Endothelial cell of umbilical vein (primary cell): ENCODE data around the gene NAGPA. TPM values are rescaled to one million over a fixed set of nuclear protein-coding genes. Genes with fewer than 3 reads are reported as not detected.

ENCODE experiments used
- BruUV-seq: library from RNA; stranded (reverse); fragments of 400-500 nt; replicated peaks from 2 replicates; lab custom pipeline; 2021; lab: Mats Ljungman, UMichigan
- CTCF ChIA-PET: fragments of 300-600, 350-600 bp; sonication (Branson Sonifier 250); formaldehyde crosslinking; loops from one replicate; lab custom pipeline; 2021; ENCODE audit warnings: antibody characterized with exemption, inconsistent platforms; lab: Charles Lee
- POLR2A ChIA-PET: fragments of 300-600, 350-600 bp; sonication (Branson Sonifier 250); formaldehyde crosslinking; loops from one replicate; lab custom pipeline; 2021; ENCODE audit warnings: antibody characterized with exemption, inconsistent platforms; lab: Charles Lee
- DNase-seq: peaks from one replicate; pipeline ENCODE4 v3.0.0-alpha.2; 2011; ENCODE audit warnings: low read depth, low spot score
- FAIRE-seq: peaks from 2 replicates; lab custom pipeline; 2011; peaks lifted over from hg19 to GRCh38; lab: Jason Lieb, UNC
- H2AFZ ChIP-seq: 2 replicates; pipeline ENCODE4 v1.6.0; 2012; ENCODE audit warnings: low read depth, low read length, control low read depth, inconsistent platforms
- H3K27ac ChIP-seq: 2 replicates; pipeline ENCODE4 v1.5.1; 2011; ENCODE audit warnings: low read depth, mild to moderate bottlenecking, control low read depth, low read length, moderate library complexity; ENCODE audit not compliant: insufficient read depth
- H3K27me3 ChIP-seq, 2 experiments: 2 replicates each; pipeline versions ENCODE4 v1.6.0 to v1.6.1; 2011; ENCODE audit warnings: low read length in 2 of 2, mixed read lengths in 1 of 2; ENCODE audit not compliant: control insufficient read depth in 2 of 2, insufficient read depth in 2 of 2
- H3K36me3 ChIP-seq, 2 experiments: 2 replicates in 1 of 2; 3 replicates in 1 of 2; pipeline ENCODE4 v1.5.1; 2011; ENCODE audit warnings: low read length in 2 of 2, mild to moderate bottlenecking in 1 of 2, moderate library complexity in 1 of 2; ENCODE audit not compliant: control insufficient read depth in 2 of 2, insufficient read depth in 2 of 2; ENCODE audit errors: extremely low read depth in 1 of 2
- H3K4me1 ChIP-seq: 3 replicates; pipeline ENCODE4 v1.5.1; 2011; ENCODE audit warnings: mild to moderate bottlenecking, low read length; ENCODE audit not compliant: control insufficient read depth, insufficient read depth; ENCODE audit errors: extremely low read depth
- H3K4me2 ChIP-seq: 2 replicates; pipeline ENCODE4 v1.6.1; 2011; ENCODE audit warnings: low read length, control low read depth, mixed read lengths; ENCODE audit not compliant: insufficient read depth
- H3K4me3 ChIP-seq, 3 experiments: fragments of 200-600 bp in 1 of 3; sonication (generic), shearing (Covaris generic) in 1 of 3; replicated peaks in 1 of 3; 2 replicates each; pipeline ENCODE4 v1.5.1; 2011 to 2016; ENCODE audit warnings: control low read depth in 3 of 3, low read length in 3 of 3, mild to moderate bottlenecking in 2 of 3, inconsistent platforms in 1 of 3, low read depth in 1 of 3, moderate library complexity in 1 of 3; ENCODE audit not compliant: insufficient read depth in 1 of 3
- H3K79me2 ChIP-seq: 2 replicates; pipeline ENCODE4 v1.6.0; 2012; ENCODE audit warnings: low read length, inconsistent platforms; ENCODE audit not compliant: control insufficient read depth, insufficient read depth
- H3K9ac ChIP-seq: replicated peaks from 2 replicates; pipeline ENCODE3; 2011; ENCODE audit warnings: low read length, control low read depth; ENCODE audit not compliant: insufficient read depth; ENCODE audit errors: extremely low read depth
- H3K9me1 ChIP-seq: replicated peaks from 3 replicates; pipeline ENCODE4 v1.6.0; 2011; ENCODE audit warnings: mild to moderate bottlenecking, low read length; ENCODE audit not compliant: control insufficient read depth, insufficient read depth; ENCODE audit errors: extremely low read depth
- H3K9me3 ChIP-seq: replicated peaks from 2 replicates; pipeline ENCODE4 v1.5.1; 2012; ENCODE audit warnings: low read length, inconsistent platforms; ENCODE audit not compliant: control insufficient read depth, insufficient read depth
- H4K20me1 ChIP-seq: replicated peaks from 2 replicates; pipeline ENCODE3; 2011; ENCODE audit warnings: mild to moderate bottlenecking, low read length; ENCODE audit not compliant: control insufficient read depth, insufficient read depth; ENCODE audit errors: extremely low read depth
- EZH2 ChIP-seq: IDR thresholded peaks from 2 replicates; pipeline ENCODE4 v1.6.1; 2012; ENCODE audit warnings: borderline replicate concordance, low read depth, mild to moderate bottlenecking, moderate library complexity, low read length, inconsistent platforms; ENCODE audit not compliant: severe bottlenecking
- FOS ChIP-seq: IDR thresholded peaks from 2 replicates; pipeline ENCODE4 v1.6.1; 2011; ENCODE audit warnings: mild to moderate bottlenecking, low read length, moderate library complexity, borderline replicate concordance; ENCODE audit not compliant: insufficient read depth
- GATA2 ChIP-seq: IDR thresholded peaks from 2 replicates; pipeline ENCODE4 v1.7.0; 2011; ENCODE audit warnings: low read depth, mild to moderate bottlenecking, moderate library complexity, mixed read lengths, low read length; ENCODE audit not compliant: insufficient read length, insufficient read depth
- JUN ChIP-seq: IDR thresholded peaks from 2 replicates; pipeline ENCODE4 v1.6.1; 2011; ENCODE audit warnings: borderline replicate concordance, low read depth; ENCODE audit not compliant: insufficient read length, insufficient read depth
- MYC ChIP-seq: IDR thresholded peaks from one replicate; pipeline ENCODE4 v1.6.1; 2011; ENCODE audit warnings: mild to moderate bottlenecking, low read depth, low read length
- POLR2A ChIP-seq: IDR thresholded peaks from 2 replicates; pipeline ENCODE4 v1.6.1; 2012; ENCODE audit warnings: low read depth, mild to moderate bottlenecking, control low read depth, low read length
- POLR2AphosphoS5 ChIP-seq: IDR thresholded peaks from 2 replicates; pipeline ENCODE4 v1.6.1; 2012; ENCODE audit warnings: low read depth, mild to moderate bottlenecking, control low read depth, low read length, moderate library complexity; ENCODE audit not compliant: insufficient read depth
- dilution Hi-C: fragments of 300-500 bp; cut with MboI; formaldehyde crosslinking; loops from one replicate; pipeline ENCODE4 v1.15.0; 2019; ENCODE audit warnings: low sequenced_read_pairs; ENCODE audit not compliant: extremely low pct_ligation_motif_present
- intact Hi-C: fragments of 100-400 bp; cut with micrococcal nuclease; formaldehyde crosslinking; loops from one replicate; pipeline ENCODE4 v1.10.0; 2022
- polyA plus RNA-seq, 4 experiments: library from polyadenylated mRNA; depleted of rRNA in 3 of 4; stranded (reverse) in 3 of 4; unstranded in 1 of 4; fragments of >200 nt; gene quantifications; 2 replicates each; pipeline versions ENCODE4 v1.2.1 to v1.2.3, GENCODE V29; 2011 to 2012; ENCODE audit warnings: missing spikeins in 1 of 4
- total RNA-seq: library from RNA; stranded (reverse); gene quantifications from 2 replicates; pipeline ENCODE4 v1.2.3, GENCODE V29; 2021
- TF ChIP-seq, protein P1 (sequence below): IDR thresholded peaks from 2 replicates; pipeline ENCODE4 v1.6.1; 2011; ENCODE audit not compliant: insufficient read depth, insufficient read length
- TF ChIP-seq, protein P2 (sequence below), 2 donors: IDR thresholded peaks; 1 replicate in 1 of 2; 2 replicates in 1 of 2; pipeline ENCODE4 v1.5.1; 2011; ENCODE audit warnings: low read length in 2 of 2, mild to moderate bottlenecking in 2 of 2, moderate library complexity in 2 of 2, control low read depth in 1 of 2, inconsistent platforms in 1 of 2, low read depth in 1 of 2; ENCODE audit not compliant: insufficient read depth in 1 of 2; ENCODE audit errors: extremely low read depth in 1 of 2

Gene NAGPA
- total and polyA plus RNA-seq, 2 donors (not counting 3 experiments of a cell fraction or from before 2014, with no cell fraction given): 29.6 to 29.9 TPM

DNA sequence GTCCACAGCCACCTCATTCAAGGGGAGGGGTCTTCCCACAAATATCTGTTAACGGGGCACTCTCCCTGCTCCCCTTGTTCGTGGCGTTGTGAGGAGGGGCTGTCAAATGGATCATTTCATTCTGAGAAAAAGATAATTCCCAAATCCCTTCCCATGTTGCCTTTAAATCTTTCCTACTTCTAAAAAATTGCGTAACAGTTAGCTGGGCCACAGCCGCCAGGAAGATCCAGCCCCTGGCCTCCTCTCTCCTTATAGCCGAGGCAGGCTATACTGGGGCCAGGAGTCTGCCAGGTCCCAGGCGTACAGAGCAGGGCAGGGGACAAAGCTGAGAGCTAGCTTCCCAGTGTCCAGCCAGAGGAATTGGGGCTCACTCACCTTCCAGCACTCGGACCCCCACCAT lies 31.6 kb upstream of the NAGPA start:
- CTCF ChIA-PET: interaction anchor here (1.2 kb wide), 1 partner anchor 19 kb away, joined by 3 read pairs; no protein-coding TSS in a partner anchor
- Histone ChIP-seq H3K9me1 (no peaks in the 10 kb centered on the region), H3K4me3 (no peak overlapping the region), H3K4me2 (no peak overlapping the region), H3K79me2 (no peaks in the 10 kb centered on the region), H3K9ac (no peak overlapping the region), H3K36me3 (no peaks in the 10 kb centered on the region), H3K4me1 (no peaks in the 10 kb centered on the region), H3K27ac (no peak overlapping the region), H4K20me1 (no peaks in the 10 kb centered on the region), H3K9me3 (no peaks in the 10 kb centered on the region), H3K27me3 (peaks cover 0 to 3% of the 10 kb centered on the region in 2 experiments), H2AFZ (no peak overlapping the region)
- FAIRE-seq (no peak), DNase-seq (no peak)
- dilution Hi-C loops (no loop called here), intact Hi-C loops (no loop called here)
- no TSS peak for BruUV-seq
- TF ChIP-seq, protein P1, sequence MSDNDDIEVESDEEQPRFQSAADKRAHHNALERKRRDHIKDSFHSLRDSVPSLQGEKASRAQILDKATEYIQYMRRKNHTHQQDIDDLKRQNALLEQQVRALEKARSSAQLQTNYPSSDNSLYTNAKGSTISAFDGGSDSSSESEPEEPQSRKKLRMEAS: no peak
- no peak for TF ChIP-seq EZH2
- no peak for TF ChIP-seq FOS
- TF ChIP-seq JUN: no peak
- TF ChIP-seq, protein P2, sequence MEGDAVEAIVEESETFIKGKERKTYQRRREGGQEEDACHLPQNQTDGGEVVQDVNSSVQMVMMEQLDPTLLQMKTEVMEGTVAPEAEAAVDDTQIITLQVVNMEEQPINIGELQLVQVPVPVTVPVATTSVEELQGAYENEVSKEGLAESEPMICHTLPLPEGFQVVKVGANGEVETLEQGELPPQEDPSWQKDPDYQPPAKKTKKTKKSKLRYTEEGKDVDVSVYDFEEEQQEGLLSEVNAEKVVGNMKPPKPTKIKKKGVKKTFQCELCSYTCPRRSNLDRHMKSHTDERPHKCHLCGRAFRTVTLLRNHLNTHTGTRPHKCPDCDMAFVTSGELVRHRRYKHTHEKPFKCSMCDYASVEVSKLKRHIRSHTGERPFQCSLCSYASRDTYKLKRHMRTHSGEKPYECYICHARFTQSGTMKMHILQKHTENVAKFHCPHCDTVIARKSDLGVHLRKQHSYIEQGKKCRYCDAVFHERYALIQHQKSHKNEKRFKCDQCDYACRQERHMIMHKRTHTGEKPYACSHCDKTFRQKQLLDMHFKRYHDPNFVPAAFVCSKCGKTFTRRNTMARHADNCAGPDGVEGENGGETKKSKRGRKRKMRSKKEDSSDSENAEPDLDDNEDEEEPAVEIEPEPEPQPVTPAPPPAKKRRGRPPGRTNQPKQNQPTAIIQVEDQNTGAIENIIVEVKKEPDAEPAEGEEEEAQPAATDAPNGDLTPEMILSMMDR (IDR thresholded peaks at IDR 0.05; ENCODE audit: extremely low read depth in 1 of 2, insufficient read depth in 1 of 2, low read depth in 1 of 2, low read length in 2 of 2): no peak
- no peak for TF ChIP-seq POLR2AphosphoS5
- no peak for TF ChIP-seq POLR2A
- TF ChIP-seq GATA2: no peak
- TF ChIP-seq MYC: no peak
- POLR2A ChIA-PET: no interaction called here
